Tibial artery (tissue), 4 donors: ENCODE data around the gene CD276.
A peak's percentile ranks its signal among the peaks of the same experiment; 100 is the strongest.

Source experiments
- DNase-seq, 2 donors: peaks; one replicate each; pipeline ENCODE4 v3.0.0-alpha.2; 2019
- H3K27ac ChIP-seq, 2 donors: fragments of 200-600 bp; sonication (generic) in 1 of 2; 1 replicate in 1 of 2; 2 replicates in 1 of 2; pipeline ENCODE4 v1.5.1; 2018 to 2019; ENCODE audit warnings: mild to moderate bottlenecking in 1 of 2
- H3K27me3 ChIP-seq, 2 donors: fragments of 200-600 bp; sonication (generic) in 1 of 2; one replicate each; pipeline versions ENCODE4 v1.5.1 to v1.6.0; 2016 to 2019
- H3K36me3 ChIP-seq, 3 donors: fragments of 200-600 bp; sonication (generic) in 2 of 3; one replicate each; pipeline ENCODE4 v1.5.1; 2016 to 2019; ENCODE audit warnings: mild to moderate bottlenecking in 2 of 3
- H3K4me1 ChIP-seq, 4 donors: fragments of 200-600 bp; sonication (generic) in 2 of 4; 1 replicate in 3 of 4; 2 replicates in 1 of 4; pipeline ENCODE4 v1.5.1; 2016 to 2019
- H3K4me3 ChIP-seq, 2 donors: fragments of 200-600 bp; sonication (generic) in 1 of 2; 1 replicate in 1 of 2; 2 replicates in 1 of 2; pipeline ENCODE4 v1.5.1; 2018 to 2019; ENCODE audit warnings: mild to moderate bottlenecking in 2 of 2
- H3K9me3 ChIP-seq, 3 donors: fragments of 200-600 bp; sonication (generic) in 1 of 3; one replicate each; pipeline ENCODE4 v1.5.1; 2016 to 2019
- CTCF ChIP-seq, 2 experiments: fragments of 200-600 bp in 1 of 2; fragments of 450-650 bp in 1 of 2; IDR thresholded peaks; one replicate each; pipeline ENCODE4 v1.5.1; 2017 to 2019; ENCODE audit warnings: antibody characterized with exemption in 2 of 2, mild to moderate bottlenecking in 1 of 2, moderate library complexity in 1 of 2
- intact Hi-C: fragments of 100-400 bp; cut with DNase I; formaldehyde crosslinking; loops from one replicate; pipeline ENCODE4 v1.15.0; 2023; ENCODE audit warnings: low total_unique reads

The CD276 gene

GRCh38 chr15:73674587-73674986 is 9.6 kb upstream of the CD276 start:
- DNase-seq = no peak
- intact Hi-C loops = no loop called here
- peaks cover 0 to 24% of the 10 kb centered on the region in 2 donors for H3K27me3 ChIP-seq
- TF ChIP-seq CTCF (IDR thresholded peaks at IDR 0.05) = no peak
- no peak overlapping the region for H3K4me3 ChIP-seq
- no peak overlapping the region for H3K27ac ChIP-seq
- H3K9me3 ChIP-seq = no peaks in the 10 kb centered on the region
- H3K4me1 ChIP-seq = peaks cover 0 to 7% (median 0%) of the 10 kb centered on the region in 4 donors
- no peaks in the 10 kb centered on the region for H3K36me3 ChIP-seq

- intact Hi-C loops = no loop called here
- peak; percentile 81 to 84 for DNase-seq
- peak; percentile 90 to 96 for TF ChIP-seq CTCF (IDR thresholded peaks at IDR 0.05)
Observed at GRCh38 chr15:73677146-73677607, 7.0 kb upstream of the CD276 start.

GRCh38 chr15:73677733-73678132 is 6.5 kb upstream of the CD276 start:
- H3K4me1 ChIP-seq = peaks cover 0 to 7% (median 0%) of the 10 kb centered on the region in 4 donors
- H3K4me3 ChIP-seq = no peak overlapping the region
- H3K27ac ChIP-seq = no peak overlapping the region
- no peak for TF ChIP-seq CTCF (IDR thresholded peaks at IDR 0.05)
- H3K36me3 ChIP-seq = no peaks in the 10 kb centered on the region
- peaks cover 0 to 3% of the 10 kb centered on the region in 2 donors for H3K27me3 ChIP-seq
- intact Hi-C loops = no loop called here
- no peak for DNase-seq
- H3K9me3 ChIP-seq = no peaks in the 10 kb centered on the region

More at GRCh38 chr15:73677146-73677607, 7.0 kb upstream of the CD276 start:
- Histone ChIP-seq H3K36me3 (no peaks in the 10 kb centered on the region), H3K27ac (no peak overlapping the region), H3K4me1 (peaks cover 0 to 7% (median 0%) of the 10 kb centered on the region in 4 donors), H3K4me3 (no peak overlapping the region), H3K9me3 (no peaks in the 10 kb centered on the region), H3K27me3 (peaks cover 0 to 7% of the 10 kb centered on the region in 2 donors)

- peaks cover 0 to 8% (median 3%) of the 10 kb centered on the region in 4 donors for H3K4me1 ChIP-seq
Observed at GRCh38 chr15:73678498-73678897, 5.7 kb upstream of the CD276 start.

GRCh38 chr15:73679180-73679579 is 5.0 kb upstream of the CD276 start:
- no peak for DNase-seq
- H3K9me3 ChIP-seq = no peaks in the 10 kb centered on the region
- intact Hi-C loops = no loop called here
- no peak for TF ChIP-seq CTCF (IDR thresholded peaks at IDR 0.05)
- no peak overlapping the region for H3K27ac ChIP-seq
- peaks cover 0 to 14% (median 7%) of the 10 kb centered on the region in 4 donors for H3K4me1 ChIP-seq
- no peaks in the 10 kb centered on the region for H3K36me3 ChIP-seq
- no peak overlapping the region for H3K4me3 ChIP-seq
- H3K27me3 ChIP-seq = no peaks in the 10 kb centered on the region

More at GRCh38 chr15:73678498-73678897, 5.7 kb upstream of the CD276 start:
- DNase-seq = no peak
- H3K4me3 ChIP-seq = no peak overlapping the region
- H3K36me3 ChIP-seq = no peaks in the 10 kb centered on the region
- no peaks in the 10 kb centered on the region for H3K27me3 ChIP-seq
- TF ChIP-seq CTCF (IDR thresholded peaks at IDR 0.05) = no peak
- H3K9me3 ChIP-seq = no peaks in the 10 kb centered on the region
- H3K27ac ChIP-seq = no peak overlapping the region
- intact Hi-C loops = no loop called here

- Histone ChIP-seq H3K27ac (no peak overlapping the region), H3K4me1 (peaks cover 0 to 18% (median 8%) of the 10 kb centered on the region in 4 donors), H3K27me3 (no peaks in the 10 kb centered on the region), H3K36me3 (no peaks in the 10 kb centered on the region), H3K4me3 (no peak overlapping the region), H3K9me3 (no peaks in the 10 kb centered on the region)
- no peak for DNase-seq
- intact Hi-C loops = no loop called here
- TF ChIP-seq CTCF (IDR thresholded peaks at IDR 0.05) = no peak
Observed at GRCh38 chr15:73679964-73680363, 4.2 kb upstream of the CD276 start.
